HG02943 (cell line): ENCODE measurements around the gene TMEM163.

ENCODE experiments used
- ATAC-seq: cut with Tn5 transposase; IDR thresholded peaks from one replicate; pipeline ENCODE4 v1.9.1; 2021; ENCODE audit warnings: mild to moderate bottlenecking, low read depth, moderate library complexity; ENCODE audit not compliant: unreplicated experiment

Gene TMEM163

GRCh38 chr2:134694411-134694810 lies 24.4 kb downstream of the TMEM163 start:
- ATAC-seq = no peak

- ATAC-seq = no peak
Observed at GRCh38 chr2:134693359-134694330, 25.2 kb downstream of the TMEM163 start.

GRCh38 chr2:134692499-134692898 lies 26.3 kb downstream of the TMEM163 start:
- no peak for ATAC-seq

- no peak for ATAC-seq
Observed at GRCh38 chr2:134690629-134691215, 28.1 kb downstream of the TMEM163 start.

GRCh38 chr2:134689315-134689714 lies 29.5 kb downstream of the TMEM163 start:
- ATAC-seq = no peak

GRCh38 chr2:134685967-134686366 lies 32.8 kb downstream of the TMEM163 start:
- ATAC-seq = no peak

- no peak for ATAC-seq
Observed at GRCh38 chr2:134683561-134684112, 35.2 kb downstream of the TMEM163 start.

- ATAC-seq = no peak
Observed at GRCh38 chr2:134682726-134683125, 36.1 kb downstream of the TMEM163 start.

GRCh38 chr2:134681201-134681600 lies 37.6 kb downstream of the TMEM163 start:
- no peak for ATAC-seq

- no peak for ATAC-seq
Observed at GRCh38 chr2:134679745-134680144, 39.1 kb downstream of the TMEM163 start.

GRCh38 chr2:134679294-134679693 lies 39.5 kb downstream of the TMEM163 start:
- ATAC-seq = no peak

GRCh38 chr2:134677856-134678756 lies 40.7 kb downstream of the TMEM163 start:
- ATAC-seq = no peak

GRCh38 chr2:134676960-134677359 lies 41.8 kb downstream of the TMEM163 start:
- ATAC-seq = no peak

GRCh38 chr2:134675314-134675713 lies 43.5 kb downstream of the TMEM163 start:
- no peak for ATAC-seq

- ATAC-seq = no peak
Observed at GRCh38 chr2:134674687-134675086, 44.1 kb downstream of the TMEM163 start.

- ATAC-seq = no peak
Observed at GRCh38 chr2:134671513-134671912, 47.3 kb downstream of the TMEM163 start.

GRCh38 chr2:134670955-134671354 lies 47.8 kb downstream of the TMEM163 start:
- ATAC-seq = no peak

- ATAC-seq = no peak
Observed at GRCh38 chr2:134669731-134670669, 48.8 kb downstream of the TMEM163 start.

- no peak for ATAC-seq
Observed at GRCh38 chr2:134668821-134669220, 50.0 kb downstream of the TMEM163 start.
